Liver (tissue), 9 donors: ENCODE results near the gene SOX6. TPM values are rescaled to one million over a fixed set of nuclear protein-coding genes. Genes with fewer than 3 reads are reported as not detected.

Source experiments
- DNase-seq: peaks from one replicate; pipeline ENCODE4 v3.0.0-alpha.2; 2017; ENCODE audit warnings: low spot score
- H3K27ac ChIP-seq, 2 donors: one replicate each; pipeline ENCODE4 v1.7.0; 2013; ENCODE audit warnings: inconsistent platforms in 2 of 2, low read length in 2 of 2, control low read depth in 1 of 2, low read depth in 1 of 2, mild to moderate bottlenecking in 1 of 2
- H3K27me3 ChIP-seq, 4 donors: one replicate each; pipeline versions ENCODE4 v1.6.1 to v1.7.0; 2013; ENCODE audit warnings: low read length in 3 of 4, inconsistent platforms in 1 of 4, mild to moderate bottlenecking in 1 of 4, moderate library complexity in 1 of 4; ENCODE audit not compliant: control insufficient read depth in 4 of 4, insufficient read depth in 4 of 4
- H3K36me3 ChIP-seq, 4 donors: one replicate each; pipeline versions ENCODE4 v1.6.1 to v1.7.0; 2013; ENCODE audit warnings: low read length in 3 of 4, mild to moderate bottlenecking in 3 of 4, low read depth in 1 of 4, moderate library complexity in 1 of 4; ENCODE audit not compliant: control insufficient read depth in 4 of 4, insufficient read depth in 3 of 4
- H3K4me1 ChIP-seq, 4 donors: one replicate each; pipeline versions ENCODE4 v1.6.1 to v1.7.0; 2013; ENCODE audit warnings: low read length in 3 of 4, mild to moderate bottlenecking in 3 of 4, moderate library complexity in 1 of 4; ENCODE audit not compliant: control insufficient read depth in 4 of 4, insufficient read depth in 4 of 4
- H3K4me3 ChIP-seq, 3 donors: one replicate each; pipeline versions ENCODE4 v1.6.1 to v1.7.0; 2013; ENCODE audit warnings: low read length in 3 of 3, control low read depth in 1 of 3, low read depth in 1 of 3, mild to moderate bottlenecking in 1 of 3
- H3K9ac ChIP-seq, 2 donors: one replicate each; pipeline ENCODE4 v1.7.0; 2013; ENCODE audit warnings: low read length in 2 of 2, mild to moderate bottlenecking in 2 of 2, moderate library complexity in 2 of 2, control low read depth in 1 of 2, low read depth in 1 of 2
- H3K9me3 ChIP-seq, 4 donors: one replicate each; pipeline versions ENCODE4 v1.6.1 to v1.7.0; 2013; ENCODE audit warnings: low read length in 3 of 4; ENCODE audit not compliant: control insufficient read depth in 4 of 4
- ATF3 ChIP-seq: IDR thresholded peaks from 2 replicates; pipeline ENCODE4 v1.6.1; 2016; ENCODE audit warnings: antibody characterized with exemption
- CTCF ChIP-seq: fragments of 150-350 bp; IDR thresholded peaks from 2 replicates; pipeline ENCODE4 v1.5.1; 2017; ENCODE audit warnings: improper control_type of control experiment, low read depth, low read length; ENCODE audit not compliant: missing input control
- EGR1 ChIP-seq, 2 donors: IDR thresholded peaks; 2 replicates each; pipeline ENCODE4 v1.6.1; 2016 to 2018; ENCODE audit warnings: antibody characterized with exemption in 2 of 2, low read depth in 2 of 2
- FOXA1 ChIP-seq: IDR thresholded peaks from 2 replicates; pipeline ENCODE4 v1.6.1; 2016; ENCODE audit warnings: antibody characterized with exemption
- FOXA2 ChIP-seq: IDR thresholded peaks from 2 replicates; pipeline ENCODE4 v1.6.1; 2016; ENCODE audit warnings: antibody characterized with exemption
- GABPA ChIP-seq, 2 donors: IDR thresholded peaks in 1 of 2; conservative IDR thresholded peaks in 1 of 2; 2 replicates each; pipeline ENCODE4 v1.6.1; 2016; ENCODE audit warnings: antibody characterized with exemption in 2 of 2, mild to moderate bottlenecking in 1 of 2, moderate library complexity in 1 of 2
- HNF4A ChIP-seq, 2 donors: conservative IDR thresholded peaks; 2 replicates each; pipeline ENCODE4 v1.6.1; 2016; ENCODE audit warnings: antibody characterized with exemption in 2 of 2, mild to moderate bottlenecking in 2 of 2
- HNF4G ChIP-seq: IDR thresholded peaks from 2 replicates; pipeline ENCODE4 v1.6.1; 2016; ENCODE audit warnings: antibody characterized with exemption
- MAX ChIP-seq: IDR thresholded peaks from 2 replicates; pipeline ENCODE4 v1.6.1; 2016; ENCODE audit warnings: antibody characterized with exemption
- NR2F2 ChIP-seq: IDR thresholded peaks from 2 replicates; pipeline ENCODE4 v1.6.1; 2016; ENCODE audit warnings: antibody characterized with exemption
- RAD21 ChIP-seq, 2 donors: IDR thresholded peaks; 2 replicates each; pipeline ENCODE4 v1.6.1; 2016; ENCODE audit warnings: antibody characterized with exemption in 2 of 2, mild to moderate bottlenecking in 2 of 2
- RXRA ChIP-seq, 2 donors: IDR thresholded peaks; 2 replicates each; pipeline ENCODE4 v1.6.1; 2017 to 2018; ENCODE audit warnings: antibody characterized with exemption in 2 of 2, mild to moderate bottlenecking in 1 of 2
- SP1 ChIP-seq: IDR thresholded peaks from 2 replicates; pipeline ENCODE4 v1.6.1; 2018; ENCODE audit warnings: antibody characterized with exemption, mild to moderate bottlenecking
- TAF1 ChIP-seq: conservative IDR thresholded peaks from 2 replicates; pipeline ENCODE4 v1.6.1; 2016; ENCODE audit warnings: antibody characterized with exemption, mild to moderate bottlenecking
- YY1 ChIP-seq: IDR thresholded peaks from 2 replicates; pipeline ENCODE4 v1.6.1; 2016; ENCODE audit warnings: antibody characterized with exemption, mild to moderate bottlenecking
- ZBTB33 ChIP-seq: IDR thresholded peaks from 2 replicates; pipeline ENCODE4 v1.6.1; 2016; ENCODE audit warnings: antibody characterized with exemption
- WGBS: extraction: QIAGEN DNeasy Blood & Tissue Kit; methylation state at CpG from one replicate; pipeline ENCODE4 v1.1.7; 2013; 5-methylcytosine and 5-hydroxymethylcytosine counted together
- polyA plus RNA-seq, 2 donors: library from polyadenylated mRNA; stranded (reverse) in 1 of 2; unstranded in 1 of 2; fragments of 200-250 nt in 1 of 2; fragments of >200 nt in 1 of 2; fragmentation: Nextera tagmentation in 1 of 2; extraction: Ambion mirVana in 1 of 2; gene quantifications; one replicate each; pipeline versions ENCODE4 v1.2.1 to v1.2.3, GENCODE V29; 2013 to 2015
- total RNA-seq, 2 donors: library from RNA; depleted of rRNA; stranded (reverse); fragments of >200 nt; gene quantifications; one replicate each; pipeline ENCODE4 v1.2.3, GENCODE V29; 2014
- donor health status: healthy.
- donor health status: healthy.
- donor health status: healthy.
- donor health status: healthy.
- donor health status: healthy.

SOX6 gene
- total and polyA plus RNA-seq, 4 donors: 2.4 to 111 (median 14.8) TPM

DNA sequence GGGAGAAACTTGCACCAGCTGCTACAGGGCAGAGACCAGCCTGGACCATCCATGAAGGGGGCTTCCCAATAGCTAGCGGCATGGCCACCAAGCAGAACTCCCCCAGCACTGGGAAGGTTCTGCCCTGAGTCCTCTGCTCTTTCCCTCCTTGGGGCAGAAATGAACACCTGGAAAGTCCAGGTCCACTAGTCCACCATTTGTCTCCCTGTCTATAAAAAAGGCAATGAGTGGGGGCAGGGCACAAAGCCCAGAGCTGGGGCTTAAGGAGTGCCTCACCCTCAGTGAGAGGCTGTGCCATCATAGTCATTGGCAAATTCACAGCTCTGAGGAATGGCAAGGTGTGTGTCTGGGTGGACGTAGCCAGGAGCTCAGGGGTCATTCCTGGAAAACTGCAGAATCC is 420.3 kb downstream of the SOX6 start:
- Histone ChIP-seq H3K36me3 (no peaks in the 10 kb centered on the region), H3K4me3 (no peak overlapping the region), H3K27ac (no peak overlapping the region), H3K4me1 (peaks cover 0 to 3% (median 0%) of the 10 kb centered on the region in 4 donors), H3K27me3 (no peaks in the 10 kb centered on the region), H3K9ac (no peak overlapping the region), H3K9me3 (peaks cover 0 to 3% (median 0%) of the 10 kb centered on the region in 4 donors)
- TF ChIP-seq YY1 (no peak), GABPA (IDR thresholded peaks at IDR 0.05 in 1 of 2, conservative IDR thresholded peaks at IDR 0.05 in 1 of 2) (no peak), MAX (no peak), CTCF (no peak), HNF4A (conservative IDR thresholded peaks at IDR 0.05) (no peak), HNF4G (no peak), RAD21 (IDR thresholded peaks at IDR 0.05) (no peak), EGR1 (IDR thresholded peaks at IDR 0.05; ENCODE audit: low read depth in 2 of 2) (no peak), ZBTB33 (no peak), NR2F2 (no peak), TAF1 (no peak), FOXA2 (no peak)
- DNase-seq: no peak
- WGBS: 87% methylated on average over 2 of the region's 2 CpGs

GRCh38 chr11:15935373-15935772 is 421.0 kb downstream of the SOX6 start:
- 88% methylated on average over 8 of the region's 8 CpGs for WGBS

More at GRCh38 chr11:15935373-15935772, 421.0 kb downstream of the SOX6 start:
- H3K9me3 ChIP-seq: peaks cover 0 to 3% (median 0%) of the 10 kb centered on the region in 4 donors
- TF ChIP-seq RAD21 (IDR thresholded peaks at IDR 0.05) (no peak), EGR1 (IDR thresholded peaks at IDR 0.05; ENCODE audit: low read depth in 2 of 2) (no peak), HNF4G (no peak), HNF4A (conservative IDR thresholded peaks at IDR 0.05) (no peak), ATF3 (no peak), NR2F2 (no peak), TAF1 (no peak), GABPA (IDR thresholded peaks at IDR 0.05 in 1 of 2, conservative IDR thresholded peaks at IDR 0.05 in 1 of 2) (no peak), ZBTB33 (no peak), FOXA2 (no peak), FOXA1 (no peak), RXRA (IDR thresholded peaks at IDR 0.05) (no peak), SP1 (no peak)
- H3K4me3 ChIP-seq: no peak overlapping the region
- no peaks in the 10 kb centered on the region for H3K36me3 ChIP-seq
- H3K4me1 ChIP-seq: peaks cover 0 to 3% (median 0%) of the 10 kb centered on the region in 4 donors
- no peak for DNase-seq
- no peaks in the 10 kb centered on the region for H3K27me3 ChIP-seq
- H3K9ac ChIP-seq: no peak overlapping the region
- H3K27ac ChIP-seq: no peak overlapping the region
